ENCODE results near the gene ATP5PF.

DNA sequence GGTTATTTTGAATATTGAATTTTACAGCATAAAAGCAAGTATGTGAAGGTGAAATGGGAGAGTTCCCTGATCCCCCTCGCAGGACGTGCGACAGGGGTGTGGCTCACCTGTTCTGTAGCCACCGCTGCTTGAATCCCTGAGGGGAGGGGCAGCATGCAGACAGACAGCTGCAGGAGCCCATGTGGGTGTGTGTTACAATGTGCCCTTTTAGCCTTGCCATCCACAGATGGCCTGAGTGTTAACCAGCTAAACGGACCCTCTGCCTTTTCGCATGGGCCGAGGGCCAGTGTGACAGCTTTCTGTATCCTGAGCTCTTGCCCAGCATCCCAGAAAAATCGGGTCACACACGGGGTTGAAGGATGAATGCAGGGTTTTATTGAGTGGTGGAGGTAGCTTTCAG is 52.3 kb downstream of the ATP5PF start:
- TF ChIP-seq, protein P1, sequence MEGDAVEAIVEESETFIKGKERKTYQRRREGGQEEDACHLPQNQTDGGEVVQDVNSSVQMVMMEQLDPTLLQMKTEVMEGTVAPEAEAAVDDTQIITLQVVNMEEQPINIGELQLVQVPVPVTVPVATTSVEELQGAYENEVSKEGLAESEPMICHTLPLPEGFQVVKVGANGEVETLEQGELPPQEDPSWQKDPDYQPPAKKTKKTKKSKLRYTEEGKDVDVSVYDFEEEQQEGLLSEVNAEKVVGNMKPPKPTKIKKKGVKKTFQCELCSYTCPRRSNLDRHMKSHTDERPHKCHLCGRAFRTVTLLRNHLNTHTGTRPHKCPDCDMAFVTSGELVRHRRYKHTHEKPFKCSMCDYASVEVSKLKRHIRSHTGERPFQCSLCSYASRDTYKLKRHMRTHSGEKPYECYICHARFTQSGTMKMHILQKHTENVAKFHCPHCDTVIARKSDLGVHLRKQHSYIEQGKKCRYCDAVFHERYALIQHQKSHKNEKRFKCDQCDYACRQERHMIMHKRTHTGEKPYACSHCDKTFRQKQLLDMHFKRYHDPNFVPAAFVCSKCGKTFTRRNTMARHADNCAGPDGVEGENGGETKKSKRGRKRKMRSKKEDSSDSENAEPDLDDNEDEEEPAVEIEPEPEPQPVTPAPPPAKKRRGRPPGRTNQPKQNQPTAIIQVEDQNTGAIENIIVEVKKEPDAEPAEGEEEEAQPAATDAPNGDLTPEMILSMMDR (IDR thresholded peaks at IDR 0.05; ENCODE audit: low read depth, low read length): no peak
- no peak for TF ChIP-seq EZH2phosphoT487 (IDR thresholded peaks at IDR 0.05; ENCODE audit: low read depth)

All from OCI-LY3 (cell line).